KMS-11 (cell line): ENCODE data around the gene TYW5.
A peak's percentile ranks its signal among the peaks of the same experiment; 100 is the strongest.

Experiments used
- H2AFZ ChIP-seq: fragments of 200-600 bp; sonication (generic); 2 replicates; pipeline ENCODE4 v1.6.1; 2016; ENCODE audit warnings: antibody characterized with exemption, mixed run types, low read depth
- H3K27ac ChIP-seq: fragments of 200-600 bp; sonication (generic); 2 replicates; pipeline ENCODE4 v1.6.1; 2016; ENCODE audit warnings: mild to moderate bottlenecking, mixed run types
- H3K27me3 ChIP-seq: fragments of 200-600 bp; sonication (generic); 2 replicates; pipeline ENCODE4 v1.6.1; 2017; ENCODE audit warnings: mild to moderate bottlenecking, low read depth, mixed run types, moderate library complexity; ENCODE audit not compliant: insufficient read depth
- H3K36me3 ChIP-seq: fragments of 200-600 bp; sonication (generic); 2 replicates; pipeline ENCODE4 v1.6.1; 2017; ENCODE audit warnings: mild to moderate bottlenecking, mixed run types; ENCODE audit not compliant: insufficient read depth
- H3K4me1 ChIP-seq: fragments of 200-600 bp; sonication (generic); 2 replicates; pipeline ENCODE4 v1.6.1; 2016; ENCODE audit warnings: mild to moderate bottlenecking, low read depth, mixed run types; ENCODE audit not compliant: poor library complexity, severe bottlenecking
- H3K4me2 ChIP-seq: fragments of 200-600 bp; sonication (generic); 2 replicates; pipeline ENCODE4 v1.7.0; 2016; ENCODE audit warnings: mild to moderate bottlenecking, mixed run types
- H3K4me3 ChIP-seq: fragments of 200-600 bp; sonication (generic); IDR thresholded peaks from 2 replicates; pipeline ENCODE4 v1.6.1; 2017; ENCODE audit warnings: low read depth, low read length, mixed read lengths; ENCODE audit not compliant: insufficient read depth
- H3K79me2 ChIP-seq: fragments of 200-600 bp; sonication (generic); 2 replicates; pipeline ENCODE4 v1.6.1; 2016; ENCODE audit warnings: low read depth, mixed run types; ENCODE audit not compliant: insufficient read depth
- H3K9ac ChIP-seq: fragments of 200-600 bp; sonication (generic); 2 replicates; pipeline ENCODE4 v1.6.1; 2016; ENCODE audit warnings: mild to moderate bottlenecking, mixed run types
- H4K20me1 ChIP-seq: fragments of 200-600 bp; sonication (generic); 2 replicates; pipeline ENCODE4 v1.6.1; 2016; ENCODE audit warnings: mild to moderate bottlenecking, mixed run types; ENCODE audit not compliant: insufficient read depth
- TF ChIP-seq, protein P1 (sequence below): fragments of 200-600 bp; sonication (generic); conservative IDR thresholded peaks from 2 replicates; pipeline ENCODE4 v1.6.1; 2017; ENCODE audit warnings: low read depth, mild to moderate bottlenecking, antibody characterized with exemption, low read length, moderate library complexity, mixed read lengths

TYW5 gene

DNA sequence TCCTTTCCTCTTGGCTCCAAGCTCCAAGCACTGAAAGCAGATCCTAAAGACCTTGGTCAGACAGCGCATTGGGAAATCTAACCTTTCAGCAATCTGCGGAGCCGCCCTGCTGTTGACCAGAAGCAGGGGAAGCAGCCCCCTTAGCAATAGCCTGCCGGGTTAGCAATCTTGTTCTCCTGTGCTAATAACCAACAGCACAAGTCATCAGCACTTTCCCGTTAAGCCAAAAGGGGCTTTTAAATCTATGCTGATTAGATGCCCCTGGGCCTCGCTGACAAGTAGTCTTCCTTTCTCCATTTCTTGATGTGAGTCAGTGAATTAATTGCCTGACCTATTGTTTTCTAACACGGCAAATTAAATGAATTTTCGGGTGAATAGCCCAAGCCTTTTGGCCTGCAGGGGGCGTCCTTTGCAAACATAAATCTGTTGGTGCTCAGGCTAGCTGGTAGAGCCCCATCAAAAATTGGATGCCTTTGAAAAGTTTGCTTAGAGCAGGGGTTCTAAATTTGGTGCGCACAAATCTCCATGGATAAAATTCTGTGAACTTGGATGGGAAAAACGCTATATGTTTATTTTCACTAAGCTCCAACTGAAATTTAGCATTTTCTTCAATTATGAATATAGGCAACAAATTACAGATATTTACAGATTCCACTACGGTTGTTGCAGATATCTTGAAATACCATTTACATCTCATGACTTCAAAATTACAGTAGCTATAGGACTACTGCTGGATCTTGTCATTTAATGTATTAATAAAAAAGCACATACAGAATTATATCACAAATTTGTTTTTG is 24.7 kb upstream of the TYW5 start:
- H4K20me1 ChIP-seq, result no peaks in the 10 kb centered on the region
- no peak overlapping the region for H3K9ac ChIP-seq
- no peak overlapping the region for H2AFZ ChIP-seq
- no peaks in the 10 kb centered on the region for H3K36me3 ChIP-seq
- no peak overlapping the region for H3K27ac ChIP-seq
- no peaks in the 10 kb centered on the region for H3K79me2 ChIP-seq
- H3K27me3 ChIP-seq, result no peaks in the 10 kb centered on the region
- H3K4me1 ChIP-seq, result peaks cover 34% of the 10 kb centered on the region
- no peak overlapping the region for H3K4me3 ChIP-seq
- TF ChIP-seq, protein P1, sequence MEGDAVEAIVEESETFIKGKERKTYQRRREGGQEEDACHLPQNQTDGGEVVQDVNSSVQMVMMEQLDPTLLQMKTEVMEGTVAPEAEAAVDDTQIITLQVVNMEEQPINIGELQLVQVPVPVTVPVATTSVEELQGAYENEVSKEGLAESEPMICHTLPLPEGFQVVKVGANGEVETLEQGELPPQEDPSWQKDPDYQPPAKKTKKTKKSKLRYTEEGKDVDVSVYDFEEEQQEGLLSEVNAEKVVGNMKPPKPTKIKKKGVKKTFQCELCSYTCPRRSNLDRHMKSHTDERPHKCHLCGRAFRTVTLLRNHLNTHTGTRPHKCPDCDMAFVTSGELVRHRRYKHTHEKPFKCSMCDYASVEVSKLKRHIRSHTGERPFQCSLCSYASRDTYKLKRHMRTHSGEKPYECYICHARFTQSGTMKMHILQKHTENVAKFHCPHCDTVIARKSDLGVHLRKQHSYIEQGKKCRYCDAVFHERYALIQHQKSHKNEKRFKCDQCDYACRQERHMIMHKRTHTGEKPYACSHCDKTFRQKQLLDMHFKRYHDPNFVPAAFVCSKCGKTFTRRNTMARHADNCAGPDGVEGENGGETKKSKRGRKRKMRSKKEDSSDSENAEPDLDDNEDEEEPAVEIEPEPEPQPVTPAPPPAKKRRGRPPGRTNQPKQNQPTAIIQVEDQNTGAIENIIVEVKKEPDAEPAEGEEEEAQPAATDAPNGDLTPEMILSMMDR, result peak; percentile 95
- peak overlapping the region; percentile 15; the same call in 1 of the 2 replicates for H3K4me2 ChIP-seq

DNA sequence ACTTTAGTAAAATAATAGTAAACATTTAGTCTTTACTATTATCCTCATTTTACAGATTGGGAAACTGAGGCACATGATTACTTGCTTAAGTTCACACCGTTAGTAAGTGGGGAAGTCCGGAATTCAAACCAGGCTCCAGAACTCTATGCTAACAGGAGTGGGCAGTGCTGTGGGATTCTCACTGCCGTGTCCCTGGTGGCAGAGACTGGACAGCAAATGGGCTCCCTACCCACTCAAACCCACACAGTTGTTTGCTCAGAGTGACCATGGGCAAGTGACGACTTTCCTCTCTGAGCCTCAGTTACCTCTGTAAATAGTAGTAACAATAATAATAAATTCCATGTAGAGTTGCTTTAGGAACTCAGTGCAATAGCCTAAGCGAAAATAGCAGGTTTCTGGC is 24.1 kb upstream of the TYW5 start:
- no peaks in the 10 kb centered on the region for H3K27me3 ChIP-seq
- no peak overlapping the region for H2AFZ ChIP-seq
- no peak overlapping the region for H3K4me3 ChIP-seq
- no peaks in the 10 kb centered on the region for H4K20me1 ChIP-seq
- H3K36me3 ChIP-seq, result no peaks in the 10 kb centered on the region
- H3K9ac ChIP-seq, result no peak overlapping the region
- H3K27ac ChIP-seq, result no peak overlapping the region
- H3K79me2 ChIP-seq, result no peaks in the 10 kb centered on the region
- TF ChIP-seq, protein P1, result no peak
- peaks cover 34% of the 10 kb centered on the region for H3K4me1 ChIP-seq
- no peak overlapping the region for H3K4me2 ChIP-seq

DNA sequence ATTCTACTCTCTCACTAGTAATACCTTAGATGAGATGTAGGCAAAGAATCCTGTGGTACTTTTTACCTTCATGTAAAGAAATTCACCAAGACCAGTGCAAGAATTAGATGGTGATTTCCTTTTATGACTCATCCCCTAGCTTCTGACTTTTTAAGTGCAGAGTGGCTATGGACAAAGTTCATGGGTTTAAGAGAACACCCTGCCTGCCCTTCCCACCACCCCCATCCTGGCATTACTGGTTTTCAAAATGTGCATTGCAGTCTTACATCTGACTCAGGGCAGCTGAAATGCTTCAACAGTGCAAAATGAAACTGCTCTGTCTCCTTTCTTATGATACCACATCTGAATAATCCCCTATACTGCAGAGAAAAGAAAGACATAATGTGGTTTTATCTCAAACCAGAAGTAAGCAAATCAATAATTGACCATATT is 22.7 kb upstream of the TYW5 start:
- peak overlapping the region; percentile 4; the same call in 1 of the 2 replicates for H3K27ac ChIP-seq
- no peaks in the 10 kb centered on the region for H3K79me2 ChIP-seq
- H3K4me3 ChIP-seq, result no peak overlapping the region
- H4K20me1 ChIP-seq, result no peaks in the 10 kb centered on the region
- H3K9ac ChIP-seq, result no peak overlapping the region
- H3K27me3 ChIP-seq, result no peaks in the 10 kb centered on the region
- no peaks in the 10 kb centered on the region for H3K36me3 ChIP-seq
- H3K4me1 ChIP-seq, result peaks cover 34% of the 10 kb centered on the region
- H2AFZ ChIP-seq, result no peak overlapping the region
- TF ChIP-seq, protein P1, result no peak
- H3K4me2 ChIP-seq, result peak overlapping the region; percentile 52

DNA sequence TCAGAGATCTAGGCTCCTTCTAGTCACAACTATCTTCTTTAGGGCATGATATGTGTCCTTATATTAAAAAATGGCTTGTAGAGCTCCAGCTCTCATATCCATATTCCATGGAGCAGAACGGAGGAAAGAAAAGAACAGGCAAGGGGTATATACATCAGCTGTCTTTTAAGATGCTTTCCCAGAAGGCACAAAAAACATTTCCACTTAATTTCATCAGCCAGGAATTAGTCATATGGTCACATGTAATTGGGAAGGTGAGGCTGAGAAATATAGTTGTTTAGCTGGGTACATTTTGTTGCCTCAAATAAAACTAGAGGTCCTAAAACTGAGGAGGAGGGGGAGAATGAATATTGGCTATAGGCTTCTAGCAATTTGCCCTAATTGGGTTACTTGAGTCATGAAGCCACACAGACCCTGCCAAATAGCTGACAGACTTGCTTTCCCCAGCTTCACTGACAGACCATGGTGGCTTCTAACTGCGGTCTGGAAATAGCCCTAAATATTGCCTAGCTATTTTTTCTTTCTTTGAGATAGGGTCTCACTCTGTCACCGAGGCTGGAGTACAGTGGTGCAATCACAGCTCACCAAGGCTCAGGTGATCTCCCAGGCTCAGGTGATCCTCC is 20.1 kb upstream of the TYW5 start:
- H3K4me1 ChIP-seq, result peaks cover 34% of the 10 kb centered on the region
- no peak overlapping the region for H3K4me2 ChIP-seq
- no peak overlapping the region for H2AFZ ChIP-seq
- H3K27ac ChIP-seq, result no peak overlapping the region
- H3K4me3 ChIP-seq, result no peak overlapping the region
- no peaks in the 10 kb centered on the region for H3K36me3 ChIP-seq
- H3K9ac ChIP-seq, result no peak overlapping the region
- no peaks in the 10 kb centered on the region for H4K20me1 ChIP-seq
- TF ChIP-seq, protein P1, result no peak
- H3K79me2 ChIP-seq, result no peaks in the 10 kb centered on the region
- no peaks in the 10 kb centered on the region for H3K27me3 ChIP-seq
